HL-60/S4 treated with phorbol 12-myristate 13-acetate at 8.2 ng/mL for 4 days and 3 days (cell line): ENCODE results near the gene ATG7.
"Not testable (repeated sequence)": the region's sequence is repeated elsewhere in the genome, so short reads cannot be mapped to it uniquely, and the experiment has no call there.

Experiments used
- in situ Hi-C: fragments of 300-500 bp; cut with MboI; formaldehyde crosslinking; loops from 2 replicates; pipeline ENCODE4 v1.15.0; 2022; ENCODE audit warnings: low sequenced_read_pairs

The ATG7 gene

DNA sequence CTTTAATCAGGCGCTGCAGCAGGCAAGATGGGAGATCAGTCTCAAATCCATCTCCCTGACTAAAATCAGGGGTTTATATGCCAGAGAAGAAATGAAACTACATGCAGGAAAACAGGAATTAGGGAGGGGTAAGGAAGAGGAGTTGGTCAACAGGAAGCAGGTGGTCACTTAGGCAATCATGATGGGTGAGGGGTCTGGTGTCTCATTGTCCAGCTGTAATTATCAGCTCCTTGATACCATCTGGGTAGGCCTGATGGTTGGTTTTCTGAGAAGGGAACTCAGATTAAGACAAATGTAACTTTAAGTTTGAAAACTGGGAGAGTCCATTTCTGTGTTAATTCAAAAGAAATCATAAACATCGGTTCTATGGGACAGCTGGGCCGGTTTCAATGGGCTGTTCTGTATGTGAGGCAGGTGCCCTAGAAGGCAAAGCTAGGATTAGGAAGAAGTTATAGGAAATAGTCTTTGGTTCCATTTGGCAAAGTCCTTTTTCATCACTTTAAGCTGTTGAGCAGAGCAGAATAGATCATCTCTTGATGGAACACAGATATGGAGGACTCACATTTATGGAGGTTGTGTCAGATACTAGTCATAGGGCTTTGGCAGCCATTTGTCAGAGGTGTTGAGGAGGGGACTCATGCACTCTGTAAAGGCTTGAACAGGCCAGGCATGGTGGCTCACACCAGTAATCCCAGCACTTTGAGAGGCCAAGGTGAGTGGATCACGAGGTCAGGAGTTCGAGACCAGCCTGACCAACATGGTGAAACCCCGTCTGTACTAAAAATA is 222.1 kb downstream of the ATG7 start:
- in situ Hi-C loops: no loop called here

DNA sequence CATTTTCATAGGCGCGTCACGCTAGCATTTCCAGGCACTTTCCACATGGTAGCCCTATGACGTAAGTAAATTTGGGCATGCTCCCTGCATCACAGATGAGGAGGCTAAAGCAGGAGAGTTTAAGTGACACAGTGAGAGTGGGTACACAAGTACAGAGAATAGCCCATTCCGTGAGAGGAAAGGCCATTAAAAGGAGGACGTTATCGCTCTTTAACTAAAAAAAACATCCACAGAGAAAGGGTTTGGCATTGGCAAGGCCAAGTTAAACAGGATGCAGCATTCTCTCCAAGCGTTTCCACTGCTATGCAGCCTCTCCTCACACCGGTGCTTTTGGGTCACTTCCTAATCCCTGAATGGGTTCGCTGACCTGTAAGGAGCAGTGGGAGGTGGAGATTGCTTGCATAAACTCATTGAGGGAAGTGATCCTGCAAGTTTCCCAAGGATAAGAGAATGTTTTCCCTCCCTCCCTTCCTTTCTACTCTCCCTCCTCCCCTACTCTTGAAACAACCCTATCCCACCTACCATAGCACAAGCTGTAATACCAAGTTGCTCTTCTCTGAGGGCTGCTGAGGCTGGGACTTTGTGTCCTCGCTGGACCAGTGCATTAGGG is 223.9 kb downstream of the ATG7 start:
- in situ Hi-C loops: no loop called here

DNA sequence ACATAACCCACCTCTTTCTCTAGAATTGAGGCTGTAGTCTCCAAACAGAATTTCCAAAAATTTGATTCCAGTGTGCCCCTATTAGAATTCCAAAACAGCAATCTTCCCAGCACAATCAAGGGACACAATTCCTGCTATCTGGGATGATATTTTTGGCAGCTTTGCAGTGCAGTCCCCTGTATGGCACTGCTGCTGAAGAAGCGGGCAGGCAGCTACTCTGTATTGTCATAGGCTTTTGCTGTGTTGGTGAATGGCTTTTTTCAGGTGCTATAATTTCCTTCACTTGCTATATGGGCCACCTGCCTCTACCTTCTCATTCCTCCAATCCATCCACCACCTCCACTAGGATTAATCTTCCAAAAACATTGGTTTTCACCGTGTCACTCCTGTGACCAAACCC is 226.0 kb downstream of the ATG7 start:
- in situ Hi-C loops: no loop called here

DNA sequence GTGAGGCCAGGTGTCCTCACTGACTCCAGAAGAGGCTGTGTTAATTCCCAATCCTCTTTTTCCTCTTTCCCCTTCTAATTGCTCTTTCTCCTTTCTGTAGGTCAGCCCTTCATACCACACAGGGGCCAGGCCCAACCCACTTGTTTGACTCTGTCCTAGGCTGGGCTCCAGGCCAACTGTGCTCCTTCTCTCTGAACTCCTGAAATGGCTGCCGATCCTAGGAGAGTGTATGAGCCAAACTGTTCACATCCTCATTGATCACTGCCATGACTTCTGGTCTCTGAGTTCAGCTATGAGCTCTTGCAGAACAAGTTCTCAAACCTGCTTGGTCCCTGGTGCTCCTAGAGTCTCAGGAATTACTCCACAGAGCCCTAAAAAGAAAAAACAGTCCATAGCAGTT is 226.4 kb downstream of the ATG7 start:
- in situ Hi-C loops: no loop called here

DNA sequence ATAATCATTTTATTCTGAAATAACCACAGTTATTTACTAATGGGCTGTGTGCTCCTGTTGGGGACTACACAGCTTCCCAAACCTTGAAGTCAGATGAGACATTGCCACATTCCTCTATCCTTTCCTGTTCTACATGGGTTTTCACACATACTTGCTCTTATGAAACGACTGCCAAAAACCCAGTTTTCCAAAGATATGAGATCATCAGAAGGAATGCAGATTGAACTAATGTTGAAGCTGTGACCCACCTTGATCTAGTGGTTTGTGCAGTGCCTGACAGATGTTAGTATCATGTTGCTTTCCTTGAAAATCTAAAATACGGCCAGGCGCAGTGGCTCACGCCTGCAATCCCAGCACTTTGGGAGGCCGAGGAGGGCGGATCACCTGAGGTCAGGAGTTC is 226.9 kb downstream of the ATG7 start:
- in situ Hi-C loops: no loop called here

DNA sequence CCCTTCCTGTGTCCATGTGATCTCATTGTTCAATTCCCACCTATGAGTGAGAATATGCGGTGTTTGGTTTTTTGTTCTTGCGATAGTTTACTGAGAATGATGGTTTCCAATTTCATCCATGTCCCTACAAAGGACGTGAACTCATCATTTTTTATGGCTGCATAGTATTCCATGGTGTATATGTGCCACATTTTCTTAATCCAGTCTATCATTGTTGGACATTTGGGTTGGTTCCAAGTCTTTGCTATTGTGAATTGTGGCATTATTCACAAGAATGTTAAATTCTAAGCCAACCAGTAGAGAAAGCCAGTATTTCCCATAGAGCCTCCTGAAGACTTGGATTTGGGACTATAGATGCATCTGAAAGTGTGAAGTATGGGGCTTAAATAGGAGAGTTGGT is 230.2 kb downstream of the ATG7 start:
- in situ Hi-C loops: not testable (repeated sequence)

DNA sequence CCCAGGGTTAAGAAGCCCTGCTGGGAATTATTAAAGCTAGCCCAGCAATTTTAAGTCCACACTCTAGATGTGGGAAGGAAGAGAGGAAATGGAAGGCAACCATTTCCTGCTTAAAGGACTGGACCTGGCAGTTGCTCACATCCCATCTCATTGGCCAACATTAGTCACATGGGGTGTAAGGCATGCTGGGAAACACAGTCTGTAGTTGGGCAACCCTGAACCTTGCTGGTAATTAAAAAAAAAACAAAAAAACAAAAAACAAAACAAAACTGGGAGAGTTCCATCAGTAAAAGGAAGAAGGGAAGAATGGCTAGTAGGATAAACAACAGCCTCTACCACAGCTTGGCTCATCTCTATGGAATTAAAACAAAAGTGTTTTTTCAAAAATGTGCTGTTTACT is 235.5 kb downstream of the ATG7 start:
- in situ Hi-C loops: no loop called here

DNA sequence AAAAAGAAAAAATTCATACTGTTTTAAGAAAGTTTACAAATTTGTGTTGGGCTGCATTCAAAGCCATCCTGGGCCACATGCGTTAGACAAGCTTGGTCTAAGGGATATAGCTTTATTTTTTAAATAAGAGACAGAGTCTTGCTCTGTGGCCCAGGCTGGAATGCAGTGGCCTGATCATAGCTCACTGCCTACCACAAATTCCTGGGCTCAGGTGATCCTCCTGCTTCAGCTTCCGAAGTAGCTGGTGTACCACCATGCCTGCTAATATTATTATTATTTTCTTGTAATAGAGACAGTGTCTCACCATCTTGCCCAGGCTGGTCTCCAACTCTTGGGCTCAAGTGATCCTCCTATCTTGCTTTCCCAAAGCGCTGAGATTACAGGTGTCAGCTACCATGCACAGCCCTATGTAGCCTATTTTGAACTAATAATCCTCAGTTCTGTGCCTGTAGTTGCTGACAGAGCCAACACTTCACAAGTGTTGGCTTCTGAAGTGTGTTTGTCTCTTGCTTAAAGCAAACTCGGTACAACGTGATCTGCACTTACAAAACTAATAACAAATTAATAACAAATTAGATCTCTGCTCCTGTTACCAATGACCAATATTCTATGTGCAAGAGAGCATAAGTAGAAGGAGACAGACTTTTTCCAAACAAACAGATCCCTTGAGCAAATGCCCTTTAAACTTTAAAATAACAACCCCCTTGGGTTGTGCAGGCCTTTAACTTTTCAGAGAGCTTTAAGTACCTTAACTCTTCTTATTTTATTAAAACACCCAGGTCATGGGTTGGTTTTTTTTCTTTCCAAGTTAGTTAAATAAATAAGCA is 236.4 kb downstream of the ATG7 start:
- in situ Hi-C loops: no loop called here

DNA sequence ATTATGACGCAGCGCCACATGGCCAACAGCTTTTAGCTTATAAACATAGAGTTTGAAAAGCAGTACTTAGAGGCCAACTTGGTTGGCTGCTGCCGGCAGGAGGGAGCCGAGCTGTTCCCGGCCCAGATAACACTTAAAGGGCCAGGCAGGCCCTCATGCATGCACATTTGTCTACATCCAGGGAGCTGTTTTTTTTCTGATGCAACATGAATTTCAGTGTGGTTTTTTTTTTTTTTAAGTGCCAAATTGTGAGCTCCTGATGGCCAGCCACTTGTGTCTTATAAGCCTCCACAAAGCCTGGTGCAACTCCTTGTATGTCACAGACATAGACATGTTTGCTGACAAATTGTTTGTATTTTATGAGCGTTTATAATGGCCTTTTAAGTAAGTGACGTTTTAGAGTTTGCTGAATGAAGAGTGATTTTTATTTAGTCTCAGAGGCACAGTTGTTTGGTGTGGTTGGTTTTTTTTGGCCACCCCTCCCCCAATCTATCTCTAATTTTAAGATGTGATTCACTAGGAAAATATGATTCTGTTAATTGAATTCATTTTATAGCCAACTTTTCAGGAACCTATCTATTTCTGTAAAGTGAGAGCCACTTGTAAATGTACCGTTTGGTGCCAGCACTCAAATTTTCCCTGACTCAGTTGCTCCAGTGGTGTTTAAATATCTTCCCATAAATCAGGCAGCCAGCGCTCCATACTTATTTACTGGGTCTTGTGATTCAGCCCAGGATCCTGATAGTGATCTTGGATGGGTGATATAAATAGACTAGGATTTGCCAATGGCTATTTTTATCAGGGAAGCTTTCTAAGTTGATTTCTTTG is 237.2 kb downstream of the ATG7 start:
- in situ Hi-C loops: no loop called here

DNA sequence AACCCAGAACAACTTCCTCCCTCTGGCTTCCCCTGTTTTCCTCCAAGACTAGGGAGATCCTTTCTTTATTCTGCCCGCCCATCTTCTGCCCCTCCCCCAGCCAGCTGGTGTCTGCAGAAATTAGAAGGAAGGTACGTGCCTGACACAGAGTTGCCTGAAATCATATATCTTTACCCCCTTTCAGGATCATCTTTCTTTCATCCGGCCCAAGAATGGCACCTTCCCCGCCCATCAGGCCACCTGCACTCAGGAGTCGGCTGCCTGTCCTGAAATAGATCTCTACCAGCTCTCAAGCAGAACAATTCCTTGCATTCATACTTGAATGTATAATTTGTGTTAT is 237.8 kb downstream of the ATG7 start:
- in situ Hi-C loops: no loop called here

DNA sequence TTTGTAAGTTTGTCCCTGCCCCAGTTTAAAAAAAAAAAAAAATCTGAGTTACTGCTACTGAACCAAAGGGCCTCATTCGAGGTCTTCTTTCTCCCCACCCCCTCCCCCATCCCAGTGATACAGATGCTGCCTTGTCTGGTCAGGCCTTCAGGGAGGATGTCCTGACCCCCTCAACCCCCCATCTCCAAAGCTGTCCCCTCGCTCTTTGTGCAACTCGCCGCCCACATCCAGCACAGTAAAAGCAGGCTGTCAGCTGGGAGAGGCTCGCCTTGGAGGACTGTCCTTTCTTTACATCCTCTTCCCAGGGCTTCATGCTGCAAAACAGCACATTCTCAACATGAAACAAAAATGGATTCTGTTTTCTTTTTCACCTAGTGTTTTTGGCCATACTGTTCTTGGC is 238.2 kb downstream of the ATG7 start:
- in situ Hi-C loops: no loop called here

DNA sequence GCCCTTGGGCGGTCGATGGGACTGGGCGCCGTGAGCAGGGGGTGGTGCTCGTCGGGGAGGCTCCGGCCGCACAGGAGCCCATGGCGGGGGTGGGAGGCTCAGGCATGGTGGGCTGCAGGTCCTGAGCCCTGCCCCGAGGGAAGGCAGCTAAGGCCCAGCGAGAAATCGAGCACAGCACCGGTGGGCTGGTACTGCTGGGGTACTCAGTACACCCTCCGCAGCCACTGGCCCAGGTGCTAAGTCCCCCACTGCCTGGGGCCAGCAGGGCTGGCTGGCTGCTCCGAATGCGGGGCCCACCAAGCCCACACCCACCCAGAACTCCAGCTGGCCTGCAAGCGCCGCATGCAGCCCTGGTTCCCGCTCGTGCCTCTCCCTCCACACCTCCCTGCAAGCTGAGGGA is 239.4 kb downstream of the ATG7 start:
- in situ Hi-C loops: not testable (repeated sequence)

DNA sequence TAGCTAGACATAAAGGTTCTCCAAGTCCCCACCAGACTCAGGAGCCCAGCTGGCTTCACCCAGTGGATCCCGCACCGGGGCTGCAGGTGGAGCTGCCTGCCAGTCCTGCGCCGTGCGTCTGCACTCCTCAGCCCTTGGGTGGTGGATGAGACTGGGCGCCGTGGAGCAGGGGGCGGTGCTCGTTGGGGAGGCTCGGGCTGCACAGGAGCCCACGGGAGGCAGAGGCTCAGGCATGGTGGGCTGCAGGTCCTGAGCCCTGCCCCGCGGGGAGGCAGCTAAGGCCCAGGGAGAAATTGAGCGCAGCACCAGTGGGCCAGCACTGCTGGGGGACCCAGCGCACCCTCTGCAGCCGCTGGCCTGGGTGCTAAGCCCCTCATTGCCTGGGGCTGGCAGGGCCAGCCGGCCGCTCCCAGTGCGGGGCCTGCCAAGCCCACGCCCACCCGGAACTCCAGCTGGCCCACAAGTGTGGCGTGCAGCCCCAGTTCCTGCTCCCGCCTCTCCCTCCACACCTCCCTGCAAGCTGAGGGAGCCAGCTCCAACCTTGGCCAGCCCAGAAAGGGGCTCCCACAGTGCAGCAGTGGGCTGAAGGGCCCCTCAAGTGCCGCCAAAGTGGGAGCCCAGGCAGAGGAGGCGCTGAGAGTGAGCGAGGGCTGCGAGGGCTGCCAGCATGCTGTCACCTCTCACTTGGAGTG is 241.1 kb downstream of the ATG7 start:
- in situ Hi-C loops: not testable (repeated sequence)

DNA sequence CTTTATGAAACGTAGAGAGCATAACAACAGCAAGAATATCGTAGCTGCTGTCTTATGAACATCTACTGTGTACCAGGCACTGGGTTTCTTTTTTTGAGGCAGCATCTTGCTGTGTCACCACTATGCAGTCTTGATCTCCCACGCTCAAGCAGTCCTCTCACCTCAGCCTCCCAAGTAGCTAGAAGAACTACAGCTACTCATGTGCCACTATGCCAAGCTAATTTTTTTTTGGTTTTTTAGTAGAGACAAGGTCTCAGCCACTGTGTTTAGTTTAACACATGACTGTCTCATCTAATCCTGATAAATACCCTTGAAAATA is 241.6 kb downstream of the ATG7 start:
- in situ Hi-C loops: no loop called here

DNA sequence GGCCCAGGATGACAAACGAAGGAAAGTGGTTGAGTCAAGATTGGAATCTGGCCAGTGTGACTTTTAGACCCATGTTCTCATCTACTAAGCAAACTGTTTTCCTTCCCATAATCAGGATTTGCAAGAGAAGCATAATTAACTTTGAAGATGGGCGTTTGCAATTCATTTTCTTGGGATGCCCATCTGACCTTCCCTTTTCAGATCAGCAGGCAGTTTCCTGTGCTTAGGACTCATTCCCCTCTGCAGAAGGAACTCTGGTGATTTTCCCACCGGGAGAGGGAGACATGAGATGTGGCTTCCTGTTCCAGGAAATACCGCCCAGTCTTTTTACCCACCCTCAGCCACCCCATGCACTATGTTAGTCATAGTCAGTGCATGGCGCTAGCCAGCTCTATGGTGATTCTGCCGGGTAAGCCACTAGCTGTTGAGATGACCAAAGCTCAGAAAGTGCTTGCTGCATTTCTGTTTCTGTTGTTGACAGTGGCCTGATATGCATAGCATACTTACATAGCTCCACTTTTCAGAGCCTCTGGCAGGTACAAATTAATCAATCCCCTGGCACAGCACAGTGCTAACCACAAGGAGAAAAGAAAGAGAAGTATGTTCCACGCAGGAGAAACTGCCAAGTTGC is 242.1 kb downstream of the ATG7 start:
- in situ Hi-C loops: no loop called here

DNA sequence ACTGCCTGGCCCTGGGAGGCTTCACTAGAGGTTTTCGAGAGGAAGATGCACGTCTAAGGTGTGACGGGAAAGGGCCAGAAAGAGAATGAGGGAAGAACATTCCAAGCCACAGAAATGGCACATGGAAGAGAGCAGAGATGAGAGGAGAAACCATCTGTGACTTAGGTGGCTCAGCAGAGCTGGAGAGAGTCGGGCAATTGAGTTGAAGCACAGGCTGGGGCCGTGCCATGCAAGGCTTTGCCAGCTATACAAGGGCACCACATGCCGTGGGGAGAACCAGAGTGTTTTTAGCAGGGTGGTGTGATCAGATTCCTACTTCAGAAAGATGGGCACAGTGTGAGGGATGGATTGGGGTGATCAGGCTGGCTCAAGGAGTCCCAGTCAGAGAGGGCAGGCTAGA is 245.4 kb downstream of the ATG7 start:
- in situ Hi-C loops: no loop called here

DNA sequence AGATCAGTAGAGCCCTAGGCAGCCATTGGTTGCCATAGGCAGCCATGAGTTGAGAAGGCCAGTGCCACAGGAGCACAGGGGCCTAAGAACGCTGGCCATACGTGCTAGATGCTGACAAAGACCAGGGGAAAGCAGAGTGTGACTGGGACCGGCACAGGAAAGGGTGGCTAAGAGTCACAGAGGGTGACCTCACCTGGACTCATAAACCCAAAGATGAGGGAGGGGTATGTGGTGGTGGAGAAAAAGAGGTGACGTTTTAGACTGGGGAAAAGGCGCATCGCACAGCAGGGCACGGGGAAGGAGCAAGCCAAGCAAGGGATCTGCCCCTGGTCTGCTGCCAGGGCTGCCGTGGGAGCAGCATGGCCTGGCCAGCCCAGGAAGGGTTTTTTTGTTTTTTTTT is 249.0 kb downstream of the ATG7 start:
- in situ Hi-C loops: no loop called here

DNA sequence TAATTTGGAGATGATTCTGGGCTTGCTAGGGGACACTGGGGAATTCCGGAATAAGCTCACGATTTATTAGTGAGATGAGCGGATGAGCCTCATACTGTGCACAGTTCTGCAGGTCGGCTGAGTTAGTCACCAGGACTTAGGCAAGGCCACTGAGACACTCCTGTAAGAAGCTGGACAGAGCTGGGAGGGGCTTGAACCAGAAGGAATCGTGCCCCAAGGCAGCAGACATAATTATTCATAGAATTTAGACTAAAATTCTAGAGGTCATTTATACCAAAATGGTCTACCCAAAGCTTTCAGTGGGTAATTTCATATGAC is 250.2 kb downstream of the ATG7 start:
- in situ Hi-C loops: no loop called here

DNA sequence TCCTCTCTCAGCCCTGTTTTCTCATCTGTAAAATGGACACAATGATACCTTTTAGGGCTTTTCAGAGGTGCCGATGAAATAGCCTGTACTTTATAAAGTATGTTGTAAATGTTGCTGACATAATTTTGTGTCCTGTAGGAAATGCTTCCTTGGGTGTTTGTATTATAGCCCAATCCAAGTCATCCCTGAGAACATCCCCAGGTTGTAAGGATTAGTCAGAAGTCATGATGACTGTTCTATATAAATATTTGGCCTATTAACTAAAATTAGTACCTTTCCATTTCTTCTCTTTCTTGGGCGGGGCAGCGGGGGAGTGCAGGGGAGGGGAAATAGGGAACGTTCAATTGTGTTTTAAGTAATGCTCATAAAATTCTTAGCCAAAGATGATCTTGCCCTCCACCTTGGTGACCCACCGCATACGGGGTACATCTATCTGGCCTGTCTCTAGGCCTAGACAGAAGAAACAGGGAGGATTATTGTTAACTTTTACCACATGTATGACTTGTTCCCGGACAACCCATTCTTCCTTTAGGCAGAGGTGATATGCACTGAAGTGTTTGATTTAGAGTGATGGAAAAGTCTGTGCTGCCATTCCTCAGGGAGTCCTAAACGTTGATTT is 250.9 kb downstream of the ATG7 start:
- in situ Hi-C loops: no loop called here

DNA sequence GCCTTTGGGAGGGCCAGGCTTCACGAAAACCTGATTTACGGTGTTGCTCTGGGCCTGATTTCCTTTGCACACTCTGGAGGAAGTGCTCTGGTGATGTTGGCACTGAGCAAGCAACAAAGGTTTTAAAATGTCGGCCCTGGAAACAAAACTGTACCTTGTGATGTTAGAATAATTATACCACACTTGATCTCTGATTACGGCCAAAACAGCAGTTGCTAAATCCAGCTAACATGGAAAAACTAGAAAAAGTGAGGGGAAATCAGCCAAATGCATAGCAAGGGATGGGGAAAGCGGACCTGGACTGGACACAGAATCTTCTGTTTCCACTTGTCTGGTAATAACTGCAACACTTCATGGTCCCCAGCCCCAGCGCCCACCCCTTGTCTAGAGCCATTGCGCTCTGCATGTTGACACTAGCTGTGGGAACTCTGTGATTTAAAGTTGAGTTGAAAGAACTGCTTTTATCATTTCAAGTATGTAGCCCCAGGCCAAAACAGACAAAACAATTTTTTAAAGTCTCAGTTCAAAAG is 251.4 kb downstream of the ATG7 start:
- in situ Hi-C loops: no loop called here
